SK-N-MC (cell line): Measurements from ENCODE around the gene AAGAB.
"Not testable (repeated sequence)": the region's sequence is repeated elsewhere in the genome, so short reads cannot be mapped to it uniquely, and the experiment has no call there.

Source experiments
- DNase-seq: peaks from one replicate; pipeline ENCODE4 v3.0.0-alpha.2; 2011; ENCODE audit warnings: low read depth, low spot score
- H3K27ac ChIP-seq: fragments of 200-600 bp; sonication (generic); 2 replicates; pipeline ENCODE4 v1.5.1; 2016; ENCODE audit warnings: mixed run types
- H3K36me3 ChIP-seq: fragments of 200-600 bp; sonication (generic); 2 replicates; pipeline ENCODE4 v1.6.1; 2017; ENCODE audit warnings: antibody characterized with exemption, low read length, mixed read lengths; ENCODE audit not compliant: insufficient read depth
- H3K4me3 ChIP-seq: fragments of 200-600 bp; sonication (generic); 2 replicates; pipeline ENCODE4 v1.5.1; 2016
- H3K9ac ChIP-seq: fragments of 200-600 bp; sonication (generic); 2 replicates; pipeline ENCODE4 v1.8.0; 2017; ENCODE audit warnings: mixed run types, mixed read lengths; ENCODE audit not compliant: insufficient read length
- H3K9me3 ChIP-seq: fragments of 200-600 bp; sonication (generic); 2 replicates; pipeline ENCODE4 v1.6.1; 2017; ENCODE audit warnings: low read depth, mild to moderate bottlenecking, antibody characterized with exemption, low read length, moderate library complexity, mixed read lengths
- EZH2 ChIP-seq: fragments of 200-600 bp; sonication (generic); IDR thresholded peaks from one replicate; pipeline ENCODE4 v1.6.1; 2017; ENCODE audit warnings: antibody characterized with exemption
- FOXP2 ChIP-seq: optimal IDR thresholded peaks from 2 replicates; pipeline ENCODE3; 2011; ENCODE audit warnings: mild to moderate bottlenecking, moderate library complexity; ENCODE audit not compliant: insufficient read depth; ENCODE audit errors: extremely low read length, control extremely low read depth
- POLR2AphosphoS5 ChIP-seq: IDR thresholded peaks from 2 replicates; pipeline ENCODE4 v1.6.1; 2012; ENCODE audit warnings: mild to moderate bottlenecking, low read depth, low read length, borderline replicate concordance

AAGAB gene

GRCh38 chr15:67256051-67256450, 1.6 kb upstream of the AAGAB start:
- H3K36me3 ChIP-seq: no peaks in the 10 kb centered on the region
- no peak for DNase-seq
- H3K27ac ChIP-seq: no peak overlapping the region
- H3K9ac ChIP-seq: no peak overlapping the region
- no peak overlapping the region for H3K4me3 ChIP-seq
- H3K9me3 ChIP-seq: no peaks in the 10 kb centered on the region
- TF ChIP-seq POLR2AphosphoS5: no peak
- no peak for TF ChIP-seq FOXP2
- TF ChIP-seq EZH2: no peak

GRCh38 chr15:67253549-67254237, 768 bp downstream of the AAGAB start:
- no peak for TF ChIP-seq POLR2AphosphoS5
- no peak for TF ChIP-seq FOXP2
- TF ChIP-seq EZH2: no peak
- Histone ChIP-seq H3K36me3 (no peaks in the 10 kb centered on the region), H3K4me3 (peak overlapping the region; percentile 90), H3K27ac (no peak overlapping the region; the same call in 1 of the 2 replicates), H3K9me3 (no peaks in the 10 kb centered on the region), H3K9ac (peak overlapping the region; percentile 85)
- no peak for DNase-seq

DNA sequence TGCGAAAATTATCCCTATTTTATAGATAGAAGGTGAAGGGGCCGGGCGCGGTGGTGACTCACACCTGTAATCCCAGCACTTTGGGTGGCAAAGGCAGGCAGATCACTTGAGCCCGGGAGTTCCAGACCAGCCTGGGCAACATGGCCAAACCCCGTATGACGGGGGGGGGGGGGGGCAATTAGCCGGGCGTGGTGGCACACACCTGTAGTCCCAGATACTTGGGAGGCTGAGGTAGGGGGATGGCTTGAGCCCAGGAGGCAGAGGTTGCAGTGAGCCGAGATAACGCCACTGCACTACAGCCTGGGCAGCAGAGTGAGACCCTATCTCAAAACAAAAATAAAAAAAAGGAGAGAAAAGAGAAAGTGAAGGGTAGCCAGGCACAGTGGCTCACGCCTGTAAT, 1.4 kb downstream of the AAGAB start:
- H3K9ac ChIP-seq: no peak overlapping the region
- H3K36me3 ChIP-seq: no peaks in the 10 kb centered on the region
- H3K27ac ChIP-seq: no peak overlapping the region
- TF ChIP-seq FOXP2 (no peak), POLR2AphosphoS5 (no peak), EZH2 (no peak)
- H3K4me3 ChIP-seq: no peak overlapping the region; the same call in 1 of the 2 replicates
- H3K9me3 ChIP-seq: no peaks in the 10 kb centered on the region
- no peak for DNase-seq

- TF ChIP-seq FOXP2 (no peak), EZH2 (no peak), POLR2AphosphoS5 (no peak)
Observed at GRCh38 chr15:67251318-67251717, 3.1 kb downstream of the AAGAB start.

DNA sequence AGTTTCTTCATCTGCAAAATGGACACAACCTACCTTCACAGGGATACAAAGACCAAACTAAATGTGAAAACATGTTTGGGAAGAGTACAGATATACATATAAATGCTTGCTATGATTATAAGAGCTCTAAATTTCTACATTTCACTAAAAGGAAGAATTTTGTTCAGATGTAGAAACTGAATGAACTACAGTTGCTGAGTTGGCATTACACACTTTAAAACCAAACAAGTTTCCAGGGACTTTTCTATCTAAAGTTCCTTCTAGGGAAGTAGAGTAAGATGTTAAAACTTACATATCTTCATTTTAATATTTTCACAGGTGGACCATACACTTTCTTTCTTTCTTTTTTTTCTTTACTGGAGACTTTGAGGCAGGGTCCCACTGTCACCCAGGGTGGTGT, 4.6 kb downstream of the AAGAB start:
- DNase-seq: no peak
- Histone ChIP-seq H3K9me3 (peaks cover 3% of the 10 kb centered on the region; the same call in 1 of the 2 replicates), H3K4me3 (no peak overlapping the region), H3K36me3 (peaks cover 14% of the 10 kb centered on the region), H3K9ac (no peak overlapping the region), H3K27ac (no peak overlapping the region)
- no peak for TF ChIP-seq POLR2AphosphoS5
- no peak for TF ChIP-seq EZH2
- no peak for TF ChIP-seq FOXP2

More at GRCh38 chr15:67251318-67251717, 3.1 kb downstream of the AAGAB start:
- no peak overlapping the region for H3K27ac ChIP-seq
- no peaks in the 10 kb centered on the region; the same call in 1 of the 2 replicates for H3K36me3 ChIP-seq
- DNase-seq: no peak
- H3K4me3 ChIP-seq: no peak overlapping the region
- peaks cover 3% of the 10 kb centered on the region; the same call in 1 of the 2 replicates for H3K9me3 ChIP-seq
- H3K9ac ChIP-seq: no peak overlapping the region

DNA sequence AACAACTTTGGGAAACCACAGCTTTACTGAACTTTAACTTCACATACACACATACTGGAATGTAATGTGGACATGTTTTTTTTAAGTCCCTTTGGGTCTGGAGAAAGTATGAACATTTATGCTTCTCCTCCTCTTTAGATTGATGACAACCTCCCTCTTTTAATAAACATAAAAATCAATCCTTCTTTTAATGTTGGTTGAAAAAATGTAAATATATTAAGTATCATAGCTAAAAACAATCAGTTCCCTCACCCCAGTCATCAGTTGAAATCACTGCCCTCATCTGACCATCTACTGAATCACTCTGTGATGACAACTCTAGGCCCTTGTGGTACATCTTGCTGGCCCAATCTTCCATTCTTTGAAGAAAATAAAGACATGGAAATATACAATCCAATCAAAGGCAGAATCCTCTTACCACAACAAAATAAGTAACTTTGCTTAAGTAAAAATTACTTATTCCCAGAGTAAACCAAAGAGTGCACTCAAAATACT, 6.4 kb downstream of the AAGAB start:
- H3K27ac ChIP-seq: no peak overlapping the region
- peaks cover 3% of the 10 kb centered on the region; the same call in 1 of the 2 replicates for H3K9me3 ChIP-seq
- no peak overlapping the region for H3K9ac ChIP-seq
- H3K4me3 ChIP-seq: no peak overlapping the region
- no peak for DNase-seq
- no peak for TF ChIP-seq POLR2AphosphoS5
- no peak for TF ChIP-seq EZH2
- no peak for TF ChIP-seq FOXP2
- H3K36me3 ChIP-seq: peaks cover 15% of the 10 kb centered on the region

- H3K9me3 ChIP-seq, DNase-seq, H3K9ac ChIP-seq, H3K4me3 ChIP-seq, H3K27ac ChIP-seq: not testable (repeated sequence)
- peaks cover 15% of the 10 kb centered on the region for H3K36me3 ChIP-seq
Observed at GRCh38 chr15:67246606-67247005, 7.9 kb downstream of the AAGAB start.

DNA sequence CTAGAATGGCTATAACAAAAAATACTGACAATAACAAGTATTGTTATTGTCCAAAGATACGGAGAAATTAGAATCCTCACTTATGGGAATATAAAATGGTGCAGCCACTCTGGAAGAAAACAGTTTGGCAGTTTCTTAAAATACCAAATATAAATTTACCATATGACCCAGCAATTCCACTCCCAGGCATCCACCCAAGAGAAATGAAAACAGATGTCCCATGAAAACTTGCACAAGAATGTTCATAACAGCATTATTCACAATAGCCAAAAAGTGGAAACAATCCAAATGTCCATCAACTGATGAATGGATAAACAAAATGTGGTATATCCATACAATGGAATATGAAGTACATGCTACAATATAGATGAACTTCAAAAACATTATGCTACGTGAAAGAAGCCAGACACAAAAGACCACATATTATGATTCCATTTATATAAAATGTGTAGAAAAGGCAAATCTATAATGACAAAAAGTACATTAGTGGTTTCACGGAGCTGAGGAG, 9.4 kb downstream of the AAGAB start:
- no peak overlapping the region for H3K4me3 ChIP-seq
- no peak overlapping the region for H3K27ac ChIP-seq
- H3K9ac ChIP-seq: no peak overlapping the region
- no peak for DNase-seq
- no peak for TF ChIP-seq FOXP2
- no peak for TF ChIP-seq POLR2AphosphoS5
- TF ChIP-seq EZH2: no peak
- peaks cover 15% of the 10 kb centered on the region for H3K36me3 ChIP-seq
- H3K9me3 ChIP-seq: peaks cover 3% of the 10 kb centered on the region; the same call in 1 of the 2 replicates
